SU-DHL-6 (cell line): Measurements from ENCODE around the gene CCDC181.

Experiments used
- H2AFZ ChIP-seq: fragments of 200-600 bp; sonication (generic); 2 replicates; pipeline ENCODE4 v1.6.1; 2014; ENCODE audit warnings: low read depth, mild to moderate bottlenecking, moderate library complexity, mixed read lengths, antibody characterized with exemption, low read length; ENCODE audit not compliant: severe bottlenecking
- H3F3A ChIP-seq: fragments of 200-600 bp; shearing (Covaris generic); 2 replicates; pipeline ENCODE4 v1.6.0; 2016; ENCODE audit warnings: antibody characterized with exemption, mild to moderate bottlenecking; ENCODE audit not compliant: insufficient read depth
- H3K27ac ChIP-seq: fragments of 200-600 bp; sonication (generic); 2 replicates; pipeline ENCODE4 v1.5.1; 2016; ENCODE audit warnings: low read depth, mild to moderate bottlenecking, low read length, moderate library complexity, mixed read lengths
- H3K27me3 ChIP-seq: fragments of 200-600 bp; sonication (generic), shearing (Covaris generic); 2 replicates; pipeline ENCODE4 v1.6.0; 2014; ENCODE audit warnings: mild to moderate bottlenecking, low read length
- H3K36me3 ChIP-seq: fragments of 200-600 bp; sonication (generic); 2 replicates; pipeline ENCODE4 v1.6.1; 2014; ENCODE audit warnings: mild to moderate bottlenecking, low read length, mixed read lengths
- H3K4me2 ChIP-seq: fragments of 300-600, 200-600 bp; shearing (Covaris generic), sonication (generic); 2 replicates; pipeline ENCODE4 v1.6.0; 2014; ENCODE audit warnings: low read length, low read depth, mild to moderate bottlenecking; ENCODE audit not compliant: poor library complexity, severe bottlenecking
- H3K4me3 ChIP-seq: fragments of 200-600 bp; sonication (generic); 2 replicates; pipeline ENCODE4 v1.5.1; 2014; ENCODE audit warnings: antibody characterized with exemption, low read length, mild to moderate bottlenecking, mixed read lengths; ENCODE audit not compliant: insufficient read depth, poor library complexity, severe bottlenecking
- H3K79me2 ChIP-seq: fragments of 200-600 bp; sonication (generic); 2 replicates; pipeline ENCODE4 v1.6.1; 2014; ENCODE audit warnings: mild to moderate bottlenecking, low read length, moderate library complexity; ENCODE audit not compliant: insufficient read depth
- H3K9ac ChIP-seq: fragments of 200-600 bp; sonication (generic); 2 replicates; pipeline ENCODE4 v1.7.0; 2014; ENCODE audit warnings: mild to moderate bottlenecking, low read length
- H3K9me2 ChIP-seq: fragments of 200-600 bp; sonication (generic); replicated peaks from 2 replicates; pipeline ENCODE4 v1.6.1; 2014; ENCODE audit warnings: low read length; ENCODE audit not compliant: insufficient read depth
- H3K9me3 ChIP-seq: fragments of 200-600 bp; sonication (generic); 2 replicates; pipeline ENCODE4 v1.6.1; 2014; ENCODE audit warnings: low read length, mixed read lengths; ENCODE audit not compliant: insufficient read depth
- H4K20me1 ChIP-seq: fragments of 200-600 bp; sonication (generic); 2 replicates; pipeline ENCODE4 v1.6.1; 2014; ENCODE audit warnings: low read depth, mild to moderate bottlenecking, antibody characterized with exemption, low read length, moderate library complexity, mixed read lengths
- EZH2phosphoT487 ChIP-seq: fragments of 200-600 bp; sonication (generic), shearing (Covaris generic); conservative IDR thresholded peaks from 2 replicates; pipeline ENCODE4 v1.6.1; 2018; ENCODE audit warnings: mild to moderate bottlenecking, antibody characterized with exemption, low read length, moderate library complexity, mixed read lengths
- TF ChIP-seq, protein P1 (sequence below): fragments of 200-600 bp; sonication (generic); IDR thresholded peaks from one replicate; pipeline ENCODE4 v1.5.1; 2017; ENCODE audit warnings: antibody characterized with exemption, mild to moderate bottlenecking, low read length, moderate library complexity; ENCODE audit not compliant: insufficient read depth, poor library complexity, severe bottlenecking

The CCDC181 gene

DNA sequence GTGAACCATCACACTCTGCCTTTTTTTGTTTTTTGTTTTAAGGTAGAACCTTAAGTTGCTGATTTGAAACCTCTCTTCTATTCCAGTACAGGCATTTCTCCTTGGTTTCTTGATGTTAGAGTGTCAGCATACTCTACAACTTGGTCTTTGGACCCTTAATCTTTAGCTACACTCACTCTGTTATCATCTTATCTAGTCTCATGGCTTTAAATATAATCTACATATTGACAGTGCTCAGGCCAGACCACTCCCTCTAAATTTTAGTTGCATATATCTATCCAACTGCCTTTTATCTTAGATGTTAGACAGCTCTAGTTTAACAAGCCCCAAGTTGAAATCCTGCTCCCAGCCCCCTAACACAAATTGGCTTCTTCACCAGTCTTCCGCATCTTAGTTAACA lies 81.8 kb downstream of the CCDC181 start:
- no peaks in the 10 kb centered on the region for H3K79me2 ChIP-seq
- H3K36me3 ChIP-seq: no peaks in the 10 kb centered on the region
- no peak overlapping the region for H3K4me2 ChIP-seq
- H3K9me2 ChIP-seq: no peaks in the 10 kb centered on the region
- no peaks in the 10 kb centered on the region for H3F3A ChIP-seq
- H3K9me3 ChIP-seq: no peaks in the 10 kb centered on the region
- no peaks in the 10 kb centered on the region for H4K20me1 ChIP-seq
- H3K27ac ChIP-seq: no peak overlapping the region
- H3K27me3 ChIP-seq: no peaks in the 10 kb centered on the region
- no peak overlapping the region for H2AFZ ChIP-seq
- no peak overlapping the region for H3K4me3 ChIP-seq
- no peak for TF ChIP-seq EZH2phosphoT487
- TF ChIP-seq, protein P1, sequence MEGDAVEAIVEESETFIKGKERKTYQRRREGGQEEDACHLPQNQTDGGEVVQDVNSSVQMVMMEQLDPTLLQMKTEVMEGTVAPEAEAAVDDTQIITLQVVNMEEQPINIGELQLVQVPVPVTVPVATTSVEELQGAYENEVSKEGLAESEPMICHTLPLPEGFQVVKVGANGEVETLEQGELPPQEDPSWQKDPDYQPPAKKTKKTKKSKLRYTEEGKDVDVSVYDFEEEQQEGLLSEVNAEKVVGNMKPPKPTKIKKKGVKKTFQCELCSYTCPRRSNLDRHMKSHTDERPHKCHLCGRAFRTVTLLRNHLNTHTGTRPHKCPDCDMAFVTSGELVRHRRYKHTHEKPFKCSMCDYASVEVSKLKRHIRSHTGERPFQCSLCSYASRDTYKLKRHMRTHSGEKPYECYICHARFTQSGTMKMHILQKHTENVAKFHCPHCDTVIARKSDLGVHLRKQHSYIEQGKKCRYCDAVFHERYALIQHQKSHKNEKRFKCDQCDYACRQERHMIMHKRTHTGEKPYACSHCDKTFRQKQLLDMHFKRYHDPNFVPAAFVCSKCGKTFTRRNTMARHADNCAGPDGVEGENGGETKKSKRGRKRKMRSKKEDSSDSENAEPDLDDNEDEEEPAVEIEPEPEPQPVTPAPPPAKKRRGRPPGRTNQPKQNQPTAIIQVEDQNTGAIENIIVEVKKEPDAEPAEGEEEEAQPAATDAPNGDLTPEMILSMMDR: no peak
- H3K9ac ChIP-seq: no peak overlapping the region
